Neural cell (in vitro differentiated cells): Measurements from ENCODE around the gene ZP1.

ENCODE experiments used
- CTCF ChIP-seq: fragments of 450-650 bp; IDR thresholded peaks from 2 replicates; pipeline ENCODE4 v1.5.1; 2014; ENCODE audit warnings: antibody characterized with exemption, mild to moderate bottlenecking, moderate library complexity; ENCODE audit not compliant: poor library complexity, severe bottlenecking
- EP300 ChIP-seq: fragments of 450-650 bp; conservative IDR thresholded peaks from 2 replicates; pipeline ENCODE4 v1.6.1; 2014; ENCODE audit warnings: antibody characterized with exemption, mild to moderate bottlenecking, moderate library complexity; ENCODE audit not compliant: poor library complexity, severe bottlenecking
- EZH2 ChIP-seq: fragments of 200-600, 300-800 bp; shearing (Covaris generic), sonication (generic); IDR thresholded peaks from 2 replicates; pipeline ENCODE4 v1.6.1; 2014; ENCODE audit warnings: antibody characterized with exemption, low read length, borderline replicate concordance, mild to moderate bottlenecking; ENCODE audit not compliant: insufficient read depth, poor library complexity, severe bottlenecking
- POLR2AphosphoS5 ChIP-seq: IDR thresholded peaks from 2 replicates; pipeline ENCODE4 v1.6.1; 2012
- RAD21 ChIP-seq: fragments of 450-650 bp; conservative IDR thresholded peaks from 2 replicates; pipeline ENCODE4 v1.6.1; 2014; ENCODE audit warnings: antibody characterized with exemption, mild to moderate bottlenecking, moderate library complexity
- SMC3 ChIP-seq: fragments of 450-650 bp; conservative IDR thresholded peaks from 2 replicates; pipeline ENCODE4 v1.6.1; 2014; ENCODE audit warnings: antibody characterized with exemption, mild to moderate bottlenecking, moderate library complexity; ENCODE audit not compliant: poor library complexity
- TAF1 ChIP-seq: IDR thresholded peaks from 2 replicates; pipeline ENCODE4 v1.6.1; 2012; ENCODE audit warnings: low read depth
- TF ChIP-seq, protein P1 (sequence below): IDR thresholded peaks from 2 replicates; pipeline ENCODE4 v1.6.1; 2012; ENCODE audit warnings: borderline replicate concordance

DNA sequence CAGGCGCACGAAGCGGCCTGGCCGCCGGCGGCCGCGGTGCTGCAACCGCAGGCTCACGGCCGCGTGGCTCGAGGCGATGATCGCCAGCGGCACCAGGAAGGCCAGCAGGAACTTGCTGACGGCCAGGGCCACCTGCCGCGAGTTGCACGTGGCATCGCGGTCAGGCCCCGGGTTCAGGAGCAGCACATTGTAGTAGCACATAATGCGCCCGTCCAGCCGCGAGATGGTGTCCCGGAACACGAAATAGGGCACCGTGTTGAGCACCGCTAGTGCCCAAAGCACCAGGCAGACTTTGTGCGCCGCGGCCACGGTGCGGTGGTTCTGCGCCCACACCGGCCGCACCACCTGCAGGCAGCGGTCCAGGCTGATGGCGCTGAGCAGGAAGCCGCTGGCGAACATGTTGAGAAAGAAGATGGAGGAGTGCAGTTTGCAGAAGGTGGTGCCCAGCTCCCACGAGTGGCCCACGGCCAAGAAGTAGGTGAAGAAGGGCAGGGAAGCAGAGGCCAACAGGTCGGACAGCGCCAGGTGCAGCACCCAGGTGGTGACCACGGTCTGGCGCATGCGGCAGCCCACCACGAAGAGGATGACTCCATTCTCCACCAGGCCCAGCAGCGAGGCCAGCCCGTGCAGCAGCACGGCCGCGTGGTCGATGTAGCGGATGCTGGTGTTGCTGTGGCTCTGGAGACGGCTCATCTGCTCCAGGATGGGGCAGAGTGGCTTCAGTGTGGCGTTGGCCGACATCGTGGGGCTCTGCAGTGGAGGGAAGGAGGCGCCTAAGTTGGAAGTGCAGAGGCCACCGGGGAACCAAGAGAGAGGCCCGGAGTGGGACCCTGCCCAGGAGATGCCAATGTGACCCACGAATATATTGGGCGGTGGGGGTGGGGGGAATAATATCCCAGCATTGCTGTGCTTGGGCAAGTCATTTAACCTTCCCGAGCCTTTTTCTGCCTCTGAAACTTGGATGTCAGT, 14.1 kb upstream of the ZP1 start:
- TF ChIP-seq CTCF (no peak), TAF1 (no peak), POLR2AphosphoS5 (no peak), EZH2 (no peak), SMC3 (no peak), EP300 (no peak), RAD21 (no peak)
- TF ChIP-seq, protein P1, sequence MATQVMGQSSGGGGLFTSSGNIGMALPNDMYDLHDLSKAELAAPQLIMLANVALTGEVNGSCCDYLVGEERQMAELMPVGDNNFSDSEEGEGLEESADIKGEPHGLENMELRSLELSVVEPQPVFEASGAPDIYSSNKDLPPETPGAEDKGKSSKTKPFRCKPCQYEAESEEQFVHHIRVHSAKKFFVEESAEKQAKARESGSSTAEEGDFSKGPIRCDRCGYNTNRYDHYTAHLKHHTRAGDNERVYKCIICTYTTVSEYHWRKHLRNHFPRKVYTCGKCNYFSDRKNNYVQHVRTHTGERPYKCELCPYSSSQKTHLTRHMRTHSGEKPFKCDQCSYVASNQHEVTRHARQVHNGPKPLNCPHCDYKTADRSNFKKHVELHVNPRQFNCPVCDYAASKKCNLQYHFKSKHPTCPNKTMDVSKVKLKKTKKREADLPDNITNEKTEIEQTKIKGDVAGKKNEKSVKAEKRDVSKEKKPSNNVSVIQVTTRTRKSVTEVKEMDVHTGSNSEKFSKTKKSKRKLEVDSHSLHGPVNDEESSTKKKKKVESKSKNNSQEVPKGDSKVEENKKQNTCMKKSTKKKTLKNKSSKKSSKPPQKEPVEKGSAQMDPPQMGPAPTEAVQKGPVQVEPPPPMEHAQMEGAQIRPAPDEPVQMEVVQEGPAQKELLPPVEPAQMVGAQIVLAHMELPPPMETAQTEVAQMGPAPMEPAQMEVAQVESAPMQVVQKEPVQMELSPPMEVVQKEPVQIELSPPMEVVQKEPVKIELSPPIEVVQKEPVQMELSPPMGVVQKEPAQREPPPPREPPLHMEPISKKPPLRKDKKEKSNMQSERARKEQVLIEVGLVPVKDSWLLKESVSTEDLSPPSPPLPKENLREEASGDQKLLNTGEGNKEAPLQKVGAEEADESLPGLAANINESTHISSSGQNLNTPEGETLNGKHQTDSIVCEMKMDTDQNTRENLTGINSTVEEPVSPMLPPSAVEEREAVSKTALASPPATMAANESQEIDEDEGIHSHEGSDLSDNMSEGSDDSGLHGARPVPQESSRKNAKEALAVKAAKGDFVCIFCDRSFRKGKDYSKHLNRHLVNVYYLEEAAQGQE: no peak
